Mesendoderm (in vitro differentiated cells): ENCODE results near the gene CEP164.

ENCODE experiments used
- DNase-seq: peaks from one replicate; pipeline ENCODE4 v3.0.0; 2013
- H2AK5ac ChIP-seq: 2 replicates; pipeline ENCODE4 v1.6.1; 2013; ENCODE audit warnings: low read length, inconsistent platforms
- H2BK120ac ChIP-seq: 2 replicates; pipeline ENCODE4 v1.6.1; 2013; ENCODE audit warnings: low read depth, mild to moderate bottlenecking, low read length, moderate library complexity, mixed read lengths
- H2BK15ac ChIP-seq: replicated peaks from 2 replicates; pipeline ENCODE4 v1.6.1; 2013; ENCODE audit warnings: low read depth, mild to moderate bottlenecking, moderate library complexity
- H2BK5ac ChIP-seq: 2 replicates; pipeline ENCODE4 v1.6.1; 2013; ENCODE audit warnings: low read length, inconsistent platforms
- H3K18ac ChIP-seq: 2 replicates; pipeline ENCODE4 v1.6.1; 2013; ENCODE audit warnings: mild to moderate bottlenecking, low read length, mixed read lengths
- H3K23ac ChIP-seq: one replicate; pipeline ENCODE4 v1.6.1; 2013; ENCODE audit warnings: low read length
- H3K27ac ChIP-seq: 2 replicates; pipeline ENCODE4 v1.5.1; 2013; ENCODE audit warnings: low read depth, mild to moderate bottlenecking, inconsistent platforms, low read length, moderate library complexity
- H3K27me3 ChIP-seq: 2 replicates; pipeline ENCODE4 v1.6.1; 2013; ENCODE audit warnings: low read length, control low read depth, mild to moderate bottlenecking, inconsistent platforms; ENCODE audit not compliant: insufficient read depth, poor library complexity
- H3K36me3 ChIP-seq: 2 replicates; pipeline ENCODE4 v1.6.1; 2013; ENCODE audit warnings: low read length, inconsistent platforms; ENCODE audit not compliant: control insufficient read depth, insufficient read depth
- H3K4ac ChIP-seq: one replicate; pipeline ENCODE4 v1.6.1; 2013; ENCODE audit warnings: low read depth, mild to moderate bottlenecking, low read length, moderate library complexity
- H3K4me1 ChIP-seq: 2 replicates; pipeline ENCODE4 v1.6.1; 2013; ENCODE audit warnings: low read depth, low read length, inconsistent platforms; ENCODE audit not compliant: control insufficient read depth
- H3K4me2 ChIP-seq: 2 replicates; pipeline ENCODE4 v1.6.1; 2013; ENCODE audit warnings: low read length
- H3K4me3 ChIP-seq: 2 replicates; pipeline ENCODE4 v1.5.1; 2013; ENCODE audit warnings: mild to moderate bottlenecking, low read length
- H3K56ac ChIP-seq: one replicate; pipeline ENCODE4 v1.6.1; 2013; ENCODE audit warnings: low read length
- H3K79me1 ChIP-seq: 2 replicates; pipeline ENCODE4 v1.6.1; 2013; ENCODE audit warnings: low read length, inconsistent platforms
- H3K79me2 ChIP-seq: 2 replicates; pipeline ENCODE4 v1.6.1; 2013; ENCODE audit warnings: mild to moderate bottlenecking, low read length; ENCODE audit not compliant: control insufficient read depth, insufficient read depth
- H3K9ac ChIP-seq: 2 replicates; pipeline ENCODE4 v1.6.1; 2013; ENCODE audit warnings: low read length, inconsistent platforms
- H4K5ac ChIP-seq: one replicate; pipeline ENCODE4 v1.6.1; 2013; ENCODE audit warnings: low read length
- H4K8ac ChIP-seq: one replicate; pipeline ENCODE4 v1.6.1; 2013; ENCODE audit warnings: low read depth, mild to moderate bottlenecking, control low read depth, low read length, moderate library complexity
- WGBS: extraction: QIAGEN DNeasy Blood & Tissue Kit; methylation state at CpG from one replicate; pipeline ENCODE4 v1.1.7; 2013; ENCODE audit warnings: low lambda C conversion rate, missing lambda C conversion rate; ENCODE audit not compliant: insufficient coverage; ENCODE audit errors: extremely low coverage; 5-methylcytosine and 5-hydroxymethylcytosine counted together

CEP164 gene

DNA sequence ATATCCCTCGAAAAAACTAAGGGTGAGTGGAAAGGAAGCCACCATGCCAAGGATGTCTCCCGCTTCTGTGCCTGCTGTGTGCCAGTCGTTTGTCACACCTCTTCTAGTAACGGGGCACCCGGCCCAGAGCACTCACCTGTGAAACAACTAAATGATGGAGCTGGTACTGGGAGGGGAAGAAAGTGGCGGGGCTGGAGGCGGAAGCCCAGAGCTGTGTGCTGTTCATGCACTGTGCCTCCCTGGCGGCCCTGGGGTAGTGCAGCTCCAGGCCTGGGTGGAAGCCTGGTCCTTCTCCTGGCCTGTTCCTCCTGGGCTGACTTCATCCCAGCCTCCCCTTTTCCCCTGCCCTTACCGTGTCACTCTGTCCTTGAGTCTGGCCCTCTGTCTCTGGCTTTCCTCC, 130.2 kb downstream of the CEP164 start:
- H2BK15ac ChIP-seq: no peak overlapping the region
- H3K4me3 ChIP-seq: no peak overlapping the region
- H4K8ac ChIP-seq: no peak overlapping the region
- no peak overlapping the region for H3K23ac ChIP-seq
- DNase-seq: no peak
- H4K5ac ChIP-seq: no peak overlapping the region
- WGBS: no CpG with 5 or more reads among the region's 9 CpGs
- H2AK5ac ChIP-seq: no peak overlapping the region
- H3K27ac ChIP-seq: no peak overlapping the region
- no peak overlapping the region for H3K9ac ChIP-seq
- H3K36me3 ChIP-seq: no peaks in the 10 kb centered on the region
- H2BK120ac ChIP-seq: no peak overlapping the region
- no peaks in the 10 kb centered on the region for H3K79me1 ChIP-seq
- H3K4me2 ChIP-seq: no peak overlapping the region
- H3K79me2 ChIP-seq: no peaks in the 10 kb centered on the region
- no peak overlapping the region for H3K56ac ChIP-seq
- no peaks in the 10 kb centered on the region for H3K4me1 ChIP-seq
- no peak overlapping the region for H2BK5ac ChIP-seq
- no peaks in the 10 kb centered on the region for H3K27me3 ChIP-seq
- no peak overlapping the region for H3K18ac ChIP-seq
- no peak overlapping the region for H3K4ac ChIP-seq

- Histone ChIP-seq H2BK5ac (no peak overlapping the region), H3K18ac (no peak overlapping the region), H3K4me2 (no peak overlapping the region), H2BK120ac (no peak overlapping the region), H3K4ac (no peak overlapping the region), H3K9ac (no peak overlapping the region), H3K23ac (peak overlapping the region; percentile 24), H3K36me3 (no peaks in the 10 kb centered on the region), H4K5ac (no peak overlapping the region), H2BK15ac (no peak overlapping the region), H3K79me1 (no peaks in the 10 kb centered on the region), H3K27ac (no peak overlapping the region), H2AK5ac (no peak overlapping the region), H3K4me3 (no peak overlapping the region), H3K4me1 (no peaks in the 10 kb centered on the region), H3K27me3 (no peaks in the 10 kb centered on the region), H4K8ac (no peak overlapping the region), H3K79me2 (no peaks in the 10 kb centered on the region), H3K56ac (no peak overlapping the region)
- no CpG with 5 or more reads among the region's 22 CpGs for WGBS
- DNase-seq: no peak
Observed at GRCh38 chr11:117458275-117459122, 130.8 kb downstream of the CEP164 start.

DNA sequence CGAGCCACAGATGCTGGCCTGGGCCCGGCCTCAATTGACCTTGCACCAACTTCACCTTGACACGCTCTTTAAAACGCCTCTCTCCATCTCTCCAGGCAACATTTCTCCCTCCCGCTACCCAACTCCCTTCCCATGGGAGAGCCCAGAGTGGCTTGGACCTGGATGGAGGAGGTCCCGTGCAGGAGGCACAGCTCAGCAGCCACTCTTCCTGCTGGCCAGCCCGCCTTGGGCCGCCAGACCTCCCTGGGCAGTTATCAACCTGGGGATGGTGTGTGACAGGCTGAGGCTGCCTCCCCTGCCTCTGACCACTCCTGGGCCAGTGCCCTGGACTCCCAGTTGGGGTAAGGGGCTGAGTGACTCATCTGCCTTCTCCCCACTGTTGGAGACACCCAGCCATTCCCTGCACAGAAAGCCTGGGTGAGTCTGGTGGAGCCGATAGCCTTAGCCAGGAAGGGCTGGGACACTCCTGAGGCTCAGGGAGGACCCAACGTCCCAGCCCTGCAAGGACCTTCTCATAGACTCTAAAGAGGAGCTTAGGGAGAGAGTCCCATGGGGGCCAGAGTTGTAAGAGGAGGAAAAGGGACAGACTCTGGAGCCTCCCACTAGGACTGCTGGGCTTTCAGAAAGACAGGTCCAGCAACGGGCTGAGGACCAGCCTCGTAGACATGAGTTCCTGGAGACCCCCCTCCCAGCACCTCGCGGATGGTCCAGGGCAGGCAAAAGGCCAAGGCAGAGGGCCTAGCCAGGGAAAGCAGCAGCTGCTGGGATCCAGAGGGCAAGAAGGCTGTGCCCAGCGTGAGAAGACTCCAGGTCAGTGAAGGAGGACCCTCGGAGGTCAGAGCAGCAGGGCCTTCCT, 131.7 kb downstream of the CEP164 start:
- DNase-seq: no peak
- no peak overlapping the region for H3K4me3 ChIP-seq
- WGBS: no CpG with 5 or more reads among the region's 16 CpGs

DNA sequence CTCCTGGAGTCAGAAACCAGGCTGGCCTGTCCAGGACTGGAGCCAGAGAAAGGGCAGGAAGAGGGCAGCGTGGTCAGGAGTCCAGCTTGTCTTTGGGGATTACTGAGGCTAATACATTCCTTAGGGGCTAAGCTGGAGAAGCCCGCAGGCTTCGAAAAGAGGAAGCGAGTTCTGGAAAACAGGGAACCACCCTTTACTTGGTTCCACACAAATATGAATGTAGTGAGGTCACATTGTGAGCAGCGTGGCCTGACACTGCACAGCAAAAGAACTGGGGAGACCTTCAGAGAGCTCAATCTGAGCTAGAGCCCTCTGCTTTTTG, 132.3 kb downstream of the CEP164 start:
- Histone ChIP-seq H4K8ac (no peak overlapping the region), H3K36me3 (no peaks in the 10 kb centered on the region), H3K27ac (no peak overlapping the region), H3K9ac (no peak overlapping the region), H3K4me2 (no peak overlapping the region), H3K79me2 (no peaks in the 10 kb centered on the region), H3K27me3 (no peaks in the 10 kb centered on the region), H3K79me1 (no peaks in the 10 kb centered on the region), H3K4me3 (no peak overlapping the region), H2AK5ac (no peak overlapping the region), H3K4me1 (no peaks in the 10 kb centered on the region), H2BK15ac (no peak overlapping the region), H3K4ac (no peak overlapping the region), H4K5ac (no peak overlapping the region), H3K56ac (no peak overlapping the region), H2BK5ac (no peak overlapping the region), H3K23ac (no peak overlapping the region), H2BK120ac (no peak overlapping the region), H3K18ac (no peak overlapping the region)
- no CpG with 5 or more reads among the region's 5 CpGs for WGBS
- no peak for DNase-seq

More for the DNA sequence above, 131.7 kb downstream of the CEP164 start:
- H2BK5ac ChIP-seq: no peak overlapping the region
- no peak overlapping the region for H3K27ac ChIP-seq
- H2AK5ac ChIP-seq: no peak overlapping the region
- H3K23ac ChIP-seq: no peak overlapping the region
- H3K79me1 ChIP-seq: no peaks in the 10 kb centered on the region
- no peak overlapping the region for H3K9ac ChIP-seq
- H2BK15ac ChIP-seq: no peak overlapping the region
- H3K56ac ChIP-seq: no peak overlapping the region
- no peak overlapping the region for H4K5ac ChIP-seq
- H3K79me2 ChIP-seq: no peaks in the 10 kb centered on the region
- no peak overlapping the region for H4K8ac ChIP-seq
- no peak overlapping the region for H3K4me2 ChIP-seq
- H3K36me3 ChIP-seq: no peaks in the 10 kb centered on the region
- no peaks in the 10 kb centered on the region for H3K27me3 ChIP-seq
- no peak overlapping the region for H3K4ac ChIP-seq
- no peak overlapping the region for H3K18ac ChIP-seq
- no peaks in the 10 kb centered on the region for H3K4me1 ChIP-seq
- H2BK120ac ChIP-seq: no peak overlapping the region

GRCh38 chr11:117461396-117462182, 133.9 kb downstream of the CEP164 start:
- no peaks in the 10 kb centered on the region for H3K4me1 ChIP-seq
- H3K36me3 ChIP-seq: no peaks in the 10 kb centered on the region
- no peak overlapping the region for H3K4ac ChIP-seq
- H2BK5ac ChIP-seq: no peak overlapping the region
- H3K56ac ChIP-seq: no peak overlapping the region
- no peak overlapping the region for H2BK120ac ChIP-seq
- no peak overlapping the region for H3K27ac ChIP-seq
- no peak overlapping the region for H3K4me3 ChIP-seq
- H3K79me2 ChIP-seq: no peaks in the 10 kb centered on the region
- H4K5ac ChIP-seq: no peak overlapping the region
- H4K8ac ChIP-seq: no peak overlapping the region
- H3K18ac ChIP-seq: no peak overlapping the region
- H3K79me1 ChIP-seq: no peaks in the 10 kb centered on the region
- no peak overlapping the region for H3K4me2 ChIP-seq
- DNase-seq: no peak
- H3K23ac ChIP-seq: no peak overlapping the region
- no peaks in the 10 kb centered on the region for H3K27me3 ChIP-seq
- no peak overlapping the region for H2BK15ac ChIP-seq
- WGBS: no CpG with 5 or more reads among the region's 16 CpGs
- H3K9ac ChIP-seq: no peak overlapping the region
- no peak overlapping the region for H2AK5ac ChIP-seq
